ENCODE data around the gene PINK1.
A peak's percentile ranks its signal among the peaks of the same experiment; 100 is the strongest.
"Not testable (repeated sequence)": the region's sequence is repeated elsewhere in the genome, so short reads cannot be mapped to it uniquely, and the experiment has no call there.

PINK1 gene

DNA sequence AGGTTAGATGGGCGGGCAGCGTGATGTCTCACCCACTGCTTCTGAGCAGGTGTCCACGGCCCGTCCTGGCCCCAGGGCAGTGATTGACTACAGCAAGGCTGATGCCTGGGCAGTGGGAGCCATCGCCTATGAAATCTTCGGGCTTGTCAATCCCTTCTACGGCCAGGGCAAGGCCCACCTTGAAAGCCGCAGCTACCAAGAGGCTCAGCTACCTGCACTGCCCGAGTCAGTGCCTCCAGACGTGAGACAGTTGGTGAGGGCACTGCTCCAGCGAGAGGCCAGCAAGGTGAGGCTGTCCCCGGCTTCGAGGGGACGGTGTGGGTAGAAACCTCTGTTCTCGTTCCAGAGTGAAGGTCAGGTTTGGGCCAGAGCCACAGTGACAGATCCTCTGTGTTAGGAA, 15.7 kb downstream of the PINK1 start:
- DNase-seq, result no peak

DNA sequence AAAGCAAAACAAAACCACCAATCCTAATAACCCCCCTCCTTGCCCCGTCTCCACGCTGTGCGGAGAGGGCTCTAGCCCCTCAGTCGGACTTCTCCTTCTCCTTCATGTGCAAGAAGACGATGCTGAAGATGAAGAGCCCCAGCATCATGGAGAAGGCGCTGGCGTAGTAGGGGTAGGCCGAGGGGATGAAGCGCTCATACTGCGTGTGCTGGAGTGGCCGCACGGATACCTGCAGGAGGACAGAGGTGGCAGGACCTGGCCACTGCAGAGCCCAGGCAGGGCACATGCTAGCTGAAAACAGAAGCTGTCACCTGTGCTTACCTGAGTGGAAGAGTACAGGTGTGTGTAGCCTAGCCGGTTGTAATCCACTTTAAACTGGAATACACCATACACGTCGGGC, 19.0 kb downstream of the PINK1 start:
- no peak for DNase-seq

DNA sequence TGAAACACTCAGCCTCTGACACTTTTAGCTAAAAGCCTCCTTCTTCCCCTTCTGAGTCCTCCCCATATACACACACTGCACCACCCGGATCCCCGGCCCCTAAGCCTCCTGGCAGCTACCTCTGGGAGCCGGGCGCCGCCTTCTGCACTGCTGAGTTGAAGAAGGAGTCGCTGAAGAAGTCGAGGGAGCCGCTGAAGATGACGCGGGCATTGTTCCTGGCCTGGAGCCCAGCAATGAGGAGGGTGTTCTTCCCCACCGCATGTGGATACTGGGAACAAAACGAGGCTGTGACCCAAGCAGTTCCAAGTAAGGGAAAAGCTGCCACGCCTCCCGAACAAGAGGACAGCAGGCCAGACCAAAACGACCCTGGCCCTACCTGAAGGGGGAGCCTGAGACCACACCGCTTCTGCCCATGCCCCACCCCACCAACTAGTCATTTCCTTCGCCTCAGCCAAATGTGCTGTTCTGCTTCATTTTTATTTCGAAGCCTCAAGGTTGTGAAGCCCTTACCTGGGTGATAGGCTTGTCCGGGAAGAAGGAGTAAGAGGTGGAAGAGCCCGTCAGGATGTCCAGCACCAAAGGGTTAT, 20.9 kb downstream of the PINK1 start:
- DNase-seq, result no peak

DNA sequence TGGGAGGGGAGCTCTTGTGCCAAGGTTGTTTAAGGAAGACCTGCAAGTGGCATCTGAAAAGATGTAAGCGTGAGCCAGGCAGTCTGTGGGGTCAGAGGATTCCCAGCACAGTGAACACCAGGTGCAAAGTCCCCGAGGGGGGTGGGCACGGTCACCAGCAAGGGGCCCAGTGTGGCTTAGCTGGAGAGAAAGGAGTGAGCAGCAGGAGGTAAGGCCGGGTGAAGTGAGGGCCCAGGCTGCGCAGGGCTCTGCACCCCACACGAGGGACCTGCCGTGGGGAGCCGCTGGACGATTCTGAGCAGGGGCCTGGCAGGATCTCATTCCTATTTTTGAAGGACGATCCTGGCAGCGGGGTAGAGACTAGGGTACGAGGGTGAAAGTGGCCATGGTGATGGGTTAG, 23.8 kb downstream of the PINK1 start:
- DNase-seq, result no peak

DNA sequence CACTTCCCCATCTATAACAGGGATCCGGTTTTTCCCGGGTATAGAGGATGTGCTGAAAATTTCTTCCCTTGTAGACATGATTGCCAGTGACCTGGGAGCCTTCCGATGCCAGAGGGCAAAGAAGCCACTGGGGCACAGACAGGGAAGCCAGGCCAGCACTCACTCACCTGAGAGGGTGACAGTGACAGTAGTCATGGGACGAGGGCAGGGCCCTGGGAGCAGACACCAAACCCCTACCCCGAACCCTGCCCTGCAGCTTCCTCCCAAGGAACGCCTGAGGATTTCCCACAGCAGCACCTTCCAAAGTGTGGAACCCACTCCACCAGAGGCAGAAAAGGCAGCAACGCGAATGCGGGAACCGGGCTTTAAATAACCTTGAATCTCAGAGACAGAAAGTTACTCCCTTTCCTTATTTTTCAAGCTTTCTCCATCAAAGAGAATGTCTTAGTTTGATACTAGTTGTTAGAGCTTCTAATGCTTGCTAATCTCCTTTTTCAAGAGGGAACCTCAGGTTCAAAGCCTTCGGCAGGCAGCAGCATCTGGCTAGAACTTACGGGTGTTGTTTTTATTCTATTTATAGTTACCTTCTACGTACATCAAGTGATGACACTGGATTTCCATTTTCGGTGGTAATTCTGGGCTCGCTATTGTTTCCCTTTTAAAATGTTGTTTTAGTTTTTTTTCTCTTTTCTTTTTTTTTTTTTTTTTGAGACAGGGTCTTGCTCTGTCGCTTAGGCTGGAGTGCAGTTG, 25.1 kb downstream of the PINK1 start:
- no peak for DNase-seq

DNA sequence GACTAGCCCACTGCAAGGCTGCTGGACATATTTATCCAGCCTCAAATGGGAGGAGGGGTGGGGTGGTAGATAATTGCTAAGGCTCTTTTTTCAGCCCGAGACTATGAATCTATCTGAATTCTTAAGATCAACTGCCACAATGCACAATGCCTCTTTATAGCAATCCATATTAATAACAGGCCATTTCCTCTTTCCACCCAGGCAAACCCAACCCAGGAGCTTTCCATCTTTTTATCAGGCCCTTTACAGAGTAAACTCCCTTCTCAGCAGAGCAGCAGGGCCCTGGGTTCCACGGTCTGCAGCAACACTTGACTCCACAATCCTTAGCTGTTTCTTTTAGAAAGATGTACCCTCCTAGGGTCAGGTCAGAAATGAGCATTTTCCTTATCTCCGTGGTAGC, 27.1 kb downstream of the PINK1 start:
- no peak for DNase-seq

DNA sequence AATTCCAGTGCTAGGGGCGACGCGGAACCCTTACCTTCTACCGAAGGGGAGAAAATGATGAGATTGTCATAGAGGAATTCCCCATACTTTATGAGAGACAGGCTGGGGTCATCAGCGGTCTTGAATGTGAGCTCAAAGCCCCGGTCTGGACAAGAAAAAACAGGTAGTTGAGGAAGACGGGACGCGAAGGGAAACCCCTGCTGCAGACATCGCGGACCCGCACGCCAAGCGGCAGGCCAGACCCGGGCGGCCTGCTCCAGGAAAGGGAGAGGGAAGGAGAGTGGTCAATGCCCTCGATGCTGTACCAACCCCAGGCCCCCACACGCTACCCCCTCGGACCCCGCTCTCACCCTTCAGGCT, 27.6 kb downstream of the PINK1 start:
- DNase-seq, result no peak

DNA sequence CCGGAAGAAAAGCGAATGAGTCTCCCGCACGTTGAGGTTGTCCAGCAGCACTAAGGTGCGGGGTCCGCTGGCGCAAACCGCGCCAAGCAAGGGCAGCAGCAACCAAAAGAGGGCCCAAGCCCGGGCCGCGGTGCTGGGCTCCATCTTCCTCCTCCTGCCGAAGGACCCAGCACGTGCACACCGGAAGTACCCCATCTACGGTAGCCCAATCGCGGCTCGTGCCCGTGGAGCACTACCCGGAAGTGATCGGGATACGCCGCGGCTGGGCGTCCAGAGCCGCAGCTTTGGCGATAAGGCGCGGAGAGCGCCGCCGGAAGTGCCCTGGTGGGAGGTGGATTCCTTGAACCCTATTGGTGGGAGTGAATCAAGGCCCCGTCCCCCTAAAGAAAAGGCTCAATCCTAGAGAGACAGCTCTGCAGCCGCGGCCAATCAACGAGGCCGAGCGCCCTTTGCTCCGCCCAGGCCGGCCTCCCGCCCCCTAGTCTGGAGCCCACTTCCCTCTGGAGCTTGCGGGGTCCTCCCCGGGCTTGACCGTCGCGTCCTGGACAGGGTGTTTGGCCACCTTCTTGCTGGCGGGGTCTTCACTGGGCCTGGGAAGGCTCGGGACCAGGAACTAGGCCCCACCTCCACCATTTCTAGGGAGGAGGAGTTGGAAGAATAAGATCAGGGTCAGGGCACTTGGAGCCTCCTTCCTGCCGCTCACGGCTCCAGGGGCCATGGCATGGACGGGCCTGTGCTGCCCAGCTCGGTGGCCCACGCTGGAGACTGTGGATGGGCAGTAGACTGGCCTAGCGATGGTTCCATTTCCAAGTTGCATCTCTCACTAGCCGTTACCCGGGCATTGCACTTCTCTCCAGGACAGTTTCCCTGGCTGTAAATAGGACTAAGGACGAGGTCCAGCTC, 28.2 kb downstream of the PINK1 start, which contains the start of gene DDOST:
TSS of gene DDOST (minus strand) at position 163 of the 903 bp plus-strand sequence. CDS start at position 144, 19 bp downstream.
- DNase-seq, result peak; percentile 93

DNA sequence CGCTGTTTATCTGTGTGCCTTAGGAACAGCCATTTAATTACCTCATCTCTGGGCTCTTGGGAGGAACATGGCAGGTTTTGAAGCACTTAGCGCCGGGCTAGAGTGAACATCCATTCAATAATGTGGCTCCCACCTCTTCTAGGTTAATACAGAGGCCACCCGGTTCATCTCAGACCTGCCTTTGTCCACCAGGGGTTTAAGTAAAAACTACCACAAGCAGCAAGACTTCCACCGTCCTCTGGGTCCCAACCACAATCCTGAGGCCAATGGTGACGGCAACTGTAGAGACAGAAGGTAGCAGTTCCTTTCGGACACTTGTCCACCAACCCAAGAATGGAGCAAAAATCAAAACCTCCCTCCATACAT, 28.8 kb downstream of the PINK1 start:
- no peak for DNase-seq

DNA sequence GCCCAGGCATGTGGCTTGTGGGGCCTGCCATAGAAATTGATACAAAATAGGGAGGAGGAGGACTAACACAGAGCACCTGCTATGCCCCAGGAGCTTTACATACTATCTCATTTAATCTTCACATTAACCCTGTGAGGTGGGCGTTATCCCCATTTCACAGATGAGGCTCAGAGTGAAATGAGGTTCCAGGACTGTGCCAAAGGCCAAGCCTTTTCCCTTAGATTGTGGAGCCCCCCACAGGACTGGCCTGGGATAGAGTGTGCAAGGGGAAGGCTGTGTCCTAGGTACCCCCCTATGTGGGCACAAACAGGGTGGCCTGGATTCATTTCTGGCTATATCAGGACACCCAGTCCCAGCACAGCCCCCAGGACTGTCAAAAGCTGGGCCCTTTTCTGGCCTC, 30.1 kb downstream of the PINK1 start:
- no peak for DNase-seq

DNA sequence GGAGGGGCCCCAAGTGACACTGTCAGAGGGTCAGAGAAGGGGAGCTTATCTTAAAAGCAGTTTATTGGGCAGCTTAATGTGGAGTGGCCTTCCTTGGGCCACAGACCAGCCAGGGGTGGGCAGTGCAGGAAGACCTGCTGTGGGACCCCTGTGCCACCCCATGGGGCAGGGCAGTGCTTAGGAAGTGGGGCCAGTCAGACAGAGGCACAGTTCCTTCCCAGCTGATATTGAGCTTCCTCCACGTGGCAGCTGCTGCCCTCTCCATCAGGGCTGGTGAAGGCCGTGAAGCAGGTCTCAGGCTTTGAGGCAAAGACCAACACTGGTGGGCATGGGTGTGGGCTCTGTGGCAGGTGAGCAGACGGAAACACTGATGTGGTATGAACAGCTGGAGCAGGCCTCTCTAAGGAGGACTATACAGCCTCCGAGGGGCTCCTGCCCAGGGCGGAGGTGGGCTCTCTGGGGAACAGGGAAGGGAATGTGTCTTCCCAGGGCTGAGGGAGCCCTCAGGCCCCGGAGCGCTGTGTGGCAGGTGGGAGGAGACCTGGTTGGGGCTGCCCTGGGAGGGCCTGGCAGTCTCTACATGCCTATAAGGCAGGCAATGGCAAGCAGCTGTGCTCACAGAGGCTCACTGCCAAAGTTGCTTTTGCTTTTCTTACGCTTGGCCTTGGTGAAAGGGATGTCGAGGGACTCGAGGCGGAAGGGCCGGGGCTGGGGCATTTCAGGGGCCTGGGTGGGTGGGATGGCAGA, 30.9 kb downstream of the PINK1 start:
- no peak for DNase-seq

DNA sequence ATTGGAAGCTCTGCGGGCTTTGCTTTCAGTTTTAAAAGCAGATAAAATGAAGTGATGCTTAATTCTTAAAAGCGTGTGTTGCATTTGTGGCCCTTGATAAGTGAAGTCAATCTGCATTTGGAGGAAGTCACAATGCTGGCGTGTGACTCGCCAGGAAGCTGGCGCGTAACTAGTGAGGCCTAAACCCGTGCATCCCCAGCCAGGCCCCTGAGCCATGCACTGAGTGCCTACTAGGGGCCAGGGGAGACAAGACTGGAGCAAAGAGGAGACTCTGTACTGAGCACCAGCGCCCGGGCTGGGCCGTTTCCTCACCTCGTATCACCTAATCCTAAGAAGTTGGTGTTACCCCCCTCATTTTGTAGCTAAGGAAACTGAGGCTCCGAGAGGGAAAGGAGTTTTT, 32.5 kb downstream of the PINK1 start:
- DNase-seq, result no peak

DNA sequence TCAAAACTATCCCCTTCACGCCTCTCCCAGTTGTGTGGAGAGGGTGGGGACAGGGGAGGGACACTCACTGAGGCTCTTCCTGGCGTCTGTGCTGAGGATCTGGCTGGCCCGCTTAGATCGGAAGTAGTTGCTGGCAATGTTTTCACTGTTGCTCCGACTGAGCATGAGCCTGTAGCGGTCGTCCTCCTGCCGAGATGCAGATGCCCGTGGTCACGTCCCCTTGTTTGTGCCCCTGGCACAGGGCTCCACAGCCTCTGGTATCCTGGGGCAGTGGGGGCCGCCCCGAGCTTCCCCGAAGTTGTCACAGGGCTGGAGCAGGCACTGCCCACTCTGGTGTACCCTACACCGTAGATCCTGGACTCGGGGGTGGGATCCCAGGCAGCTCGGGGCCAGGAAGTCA, 32.9 kb downstream of the PINK1 start:
- DNase-seq, result no peak

DNA sequence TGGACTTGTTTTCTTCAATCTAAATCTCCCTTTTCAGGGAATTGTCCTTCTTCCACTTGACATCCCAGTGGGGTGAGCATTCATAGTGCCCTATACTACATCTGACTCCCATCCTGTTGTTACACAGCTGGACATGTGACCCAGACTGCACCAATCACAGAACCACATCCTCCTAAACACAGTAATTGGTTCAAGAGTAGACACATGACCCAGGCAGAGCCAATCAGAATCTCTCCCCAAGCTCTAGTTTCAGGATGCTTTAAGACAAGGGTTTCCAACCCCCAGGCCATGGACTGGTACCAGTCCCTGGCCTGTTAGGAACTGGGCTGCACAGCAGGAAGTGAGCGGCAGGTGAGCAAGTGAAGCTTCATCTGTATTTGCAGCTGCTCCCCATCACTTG, 33.5 kb downstream of the PINK1 start:
- DNase-seq, result no peak

DNA sequence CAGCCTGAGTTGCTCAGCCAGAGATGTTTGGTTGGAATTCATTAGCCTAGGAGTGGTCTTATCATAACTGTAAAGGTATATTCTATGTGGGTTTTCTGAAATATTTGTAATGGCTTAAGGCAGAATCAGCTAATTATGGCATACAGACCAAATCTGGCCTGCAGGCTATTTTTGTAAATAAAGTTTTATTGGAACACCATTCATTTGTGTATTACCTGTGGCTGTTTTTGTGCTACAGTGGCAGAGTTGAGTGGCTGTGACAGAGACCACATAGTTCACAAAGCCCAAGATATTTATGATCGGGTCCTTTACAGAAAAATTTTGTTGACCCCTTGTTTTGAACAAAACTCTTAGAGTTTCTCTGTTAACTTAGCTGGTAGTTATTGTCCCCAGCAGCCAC, 35.3 kb downstream of the PINK1 start:
- DNase-seq, result no peak

DNA sequence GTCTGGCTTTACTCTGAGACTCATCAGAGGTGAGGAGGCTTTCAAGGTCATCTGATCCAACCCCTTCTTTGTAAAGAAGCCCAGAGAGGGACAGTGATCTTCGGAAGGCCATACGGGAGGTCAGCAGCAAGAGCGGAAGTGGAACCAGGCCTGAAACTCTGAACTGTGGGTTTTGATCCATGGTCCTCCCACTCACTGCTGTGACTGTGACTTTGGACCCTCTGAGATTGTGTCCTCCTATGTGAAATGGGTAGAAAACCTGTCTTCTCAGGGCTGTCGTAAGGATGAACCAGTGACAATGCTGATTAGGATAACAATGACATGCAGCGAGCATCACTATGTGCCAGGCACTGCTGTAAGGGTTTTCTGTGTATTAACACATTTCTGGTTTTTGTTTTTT, 37.7 kb downstream of the PINK1 start:
- no peak for DNase-seq

DNA sequence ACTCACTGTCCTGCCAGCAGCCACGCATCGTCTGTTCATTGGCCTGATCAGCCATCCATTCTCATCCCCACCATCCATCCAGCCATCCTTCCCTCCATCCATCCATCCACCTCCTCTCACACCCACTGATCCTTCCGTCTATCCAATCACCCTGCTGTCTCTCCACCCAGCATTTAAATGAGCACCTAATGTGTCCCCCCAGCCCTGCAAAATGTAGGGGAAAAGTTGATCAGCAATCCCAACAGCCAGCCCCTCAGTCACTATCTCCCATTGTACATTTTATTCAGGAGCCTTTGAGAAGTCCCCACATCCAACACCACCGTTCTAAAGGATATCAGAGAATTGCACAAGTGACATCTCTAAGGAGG, 39.0 kb downstream of the PINK1 start:
- no peak for DNase-seq

DNA sequence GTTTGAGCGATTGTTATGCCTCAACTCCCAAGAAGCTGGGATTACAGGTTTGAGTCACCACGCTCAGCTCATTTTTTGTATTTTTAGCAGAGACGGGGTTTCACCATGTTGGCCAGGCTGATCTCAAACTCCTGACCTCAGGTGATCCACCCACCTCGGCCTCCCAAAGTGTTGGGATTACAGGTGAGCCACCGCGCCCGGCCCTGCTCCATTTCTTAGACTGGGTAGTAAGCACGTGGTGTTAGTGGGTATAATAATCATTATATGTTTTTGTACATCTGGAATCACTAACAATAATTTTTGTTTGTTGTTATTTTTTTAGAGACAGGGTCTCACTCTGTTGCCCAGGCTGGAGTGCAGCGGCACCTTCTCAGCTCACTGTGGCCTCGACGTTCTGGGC, 40.4 kb downstream of the PINK1 start:
- DNase-seq, result not testable (repeated sequence)

DNA sequence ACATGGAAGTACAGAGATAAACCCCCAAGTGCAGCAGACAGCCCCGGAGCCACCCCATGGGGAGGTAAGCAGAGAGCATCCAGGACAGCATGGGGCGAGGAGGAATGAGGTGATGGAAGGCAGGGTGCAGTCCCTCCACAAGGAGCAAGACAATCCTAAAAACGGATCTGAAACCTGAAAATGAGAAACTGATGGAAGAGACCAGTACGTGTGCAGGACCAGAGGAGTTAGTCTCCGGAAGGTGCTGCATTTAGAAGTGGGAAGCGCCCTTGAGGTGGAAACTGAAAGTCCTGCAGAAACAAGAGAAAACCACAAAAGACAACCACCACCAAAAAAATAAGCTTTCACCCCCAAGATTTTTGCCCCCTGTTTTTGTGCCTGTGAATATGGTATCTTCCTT, 45.3 kb downstream of the PINK1 start:
- DNase-seq, result no peak

DNA sequence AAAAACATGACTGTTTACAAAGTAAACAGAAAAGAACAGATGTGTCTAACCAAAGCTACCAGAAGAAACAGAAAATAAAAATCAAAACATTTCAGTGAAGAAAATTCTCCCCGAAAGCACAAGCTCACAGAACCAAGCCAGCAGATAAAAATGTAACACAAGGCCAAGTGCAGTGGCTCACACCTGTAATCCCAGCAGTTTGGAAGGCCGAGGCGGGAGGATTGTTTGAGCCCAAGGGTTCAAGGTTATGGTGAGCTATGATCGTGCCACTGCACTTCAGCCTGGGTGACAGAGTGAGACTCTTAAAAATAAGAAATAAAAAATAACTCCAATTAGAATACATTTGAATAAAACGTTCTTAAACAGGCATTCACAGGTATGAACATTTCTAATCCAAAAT, 47.0 kb downstream of the PINK1 start:
- DNase-seq, result no peak

DNA sequence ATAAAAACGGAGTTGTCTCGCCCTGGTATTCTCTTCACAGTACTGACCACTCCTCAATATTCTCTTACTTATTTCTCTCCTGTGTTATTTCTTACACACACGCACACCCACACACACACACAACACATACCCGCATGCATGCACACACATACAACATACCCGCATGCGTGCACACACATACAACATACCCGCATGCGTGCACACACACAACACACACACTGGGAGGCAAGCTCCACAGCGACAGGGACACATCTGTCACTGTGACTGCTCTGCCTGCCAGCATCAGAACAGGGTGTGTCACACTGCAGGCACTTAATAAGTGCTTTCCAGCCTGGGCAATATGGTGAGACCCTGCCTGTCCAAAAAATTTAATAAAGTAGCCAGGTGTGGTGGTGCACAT, 48.7 kb downstream of the PINK1 start:
- DNase-seq, result no peak

DNA sequence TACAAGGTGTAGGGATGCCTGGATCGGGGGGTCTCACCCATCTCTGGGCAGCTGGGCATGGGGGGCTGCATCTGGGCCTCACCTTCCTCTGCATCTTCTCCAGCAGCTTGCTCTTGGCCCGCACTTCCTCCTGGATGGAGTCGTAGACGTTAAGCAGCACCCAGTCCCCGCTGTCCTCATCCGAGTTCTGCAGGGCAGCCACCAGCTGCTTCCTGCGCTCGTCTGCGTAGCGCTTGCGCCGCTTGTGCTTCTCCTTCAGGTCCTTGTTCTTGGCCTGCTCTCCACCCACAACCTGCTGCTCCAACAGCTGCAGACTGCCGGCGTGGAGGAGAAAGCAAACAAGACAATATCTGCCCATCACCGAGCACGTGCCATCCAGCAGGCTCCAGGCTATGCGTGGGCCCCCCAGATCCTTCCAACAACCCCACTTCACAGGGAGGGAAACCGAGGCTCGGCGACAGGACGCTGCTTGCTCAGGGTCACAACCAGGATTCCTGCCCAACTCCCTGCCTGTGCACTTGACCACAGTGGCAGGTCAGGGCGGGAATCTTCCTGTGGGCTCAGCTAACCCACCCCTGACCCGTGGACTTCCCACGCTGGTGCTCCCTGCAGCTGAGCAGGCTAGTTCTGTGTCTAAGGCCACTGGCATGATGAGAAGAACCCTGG, 49.4 kb downstream of the PINK1 start:
- peak; percentile 64 for DNase-seq

DNA sequence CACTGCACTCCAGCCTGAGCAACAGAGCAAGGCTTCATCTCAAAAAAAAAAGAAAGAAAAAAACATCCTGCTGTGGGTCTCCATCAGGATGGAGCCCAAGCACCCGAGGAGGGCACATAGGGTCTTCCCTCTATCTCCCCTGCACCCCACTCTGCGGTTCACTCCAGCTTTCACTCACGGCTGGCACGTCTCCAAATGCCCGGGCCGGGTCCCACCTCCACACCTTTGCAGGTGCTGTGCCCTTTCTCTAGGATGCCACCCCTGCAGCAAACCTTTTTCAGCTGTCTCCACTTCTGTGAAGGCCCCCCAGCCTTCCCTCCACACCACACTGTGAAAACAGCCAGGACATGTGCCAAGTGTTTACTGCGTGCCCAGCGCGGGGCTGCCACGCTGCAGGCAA, 50.4 kb downstream of the PINK1 start:
- no peak for DNase-seq

All from GF-D8 (cell line).